GM19372 (cell line): Measurements from ENCODE around the gene TMEM175.

Experiments
- ATAC-seq: cut with Tn5 transposase; IDR thresholded peaks from one replicate; pipeline ENCODE4 v1.9.1; 2021; ENCODE audit warnings: mild to moderate bottlenecking, low read depth, moderate library complexity; ENCODE audit not compliant: unreplicated experiment

Gene TMEM175

DNA sequence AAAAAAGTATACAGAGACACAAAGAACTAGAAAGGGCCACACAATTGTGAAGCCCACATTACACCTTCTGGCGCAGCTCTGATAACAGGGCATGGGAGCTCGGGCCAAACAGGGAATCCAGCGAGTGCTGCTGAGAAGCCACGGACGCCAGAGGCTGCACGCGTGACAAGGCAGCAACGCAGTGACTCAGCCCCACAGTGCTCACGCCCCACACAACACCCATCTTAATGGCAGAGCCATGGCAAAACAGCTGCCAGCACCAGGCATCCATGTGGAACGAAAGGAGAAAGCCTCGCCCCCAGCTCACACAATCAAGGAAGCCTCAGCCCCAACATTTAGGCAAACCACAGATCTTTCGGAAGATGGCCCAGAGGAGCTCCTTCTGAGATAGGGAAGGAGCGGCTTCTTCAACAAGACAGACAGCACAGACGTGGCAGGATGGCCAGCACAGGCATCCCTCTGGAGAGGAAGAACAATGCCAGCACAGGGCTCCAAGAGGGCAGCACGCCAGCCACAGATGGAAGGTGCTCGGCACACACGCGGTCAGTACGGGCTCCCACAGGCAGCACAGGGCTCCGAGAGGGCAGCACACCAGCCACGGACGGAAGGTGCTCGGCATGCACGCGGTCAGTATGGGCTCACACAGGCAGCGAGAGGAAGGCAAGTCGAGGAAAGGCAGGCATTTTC, 33.2 kb upstream of the TMEM175 start:
- no peak for ATAC-seq

GRCh38 chr4:899556-899906, 32.7 kb upstream of the TMEM175 start:
- no peak for ATAC-seq

DNA sequence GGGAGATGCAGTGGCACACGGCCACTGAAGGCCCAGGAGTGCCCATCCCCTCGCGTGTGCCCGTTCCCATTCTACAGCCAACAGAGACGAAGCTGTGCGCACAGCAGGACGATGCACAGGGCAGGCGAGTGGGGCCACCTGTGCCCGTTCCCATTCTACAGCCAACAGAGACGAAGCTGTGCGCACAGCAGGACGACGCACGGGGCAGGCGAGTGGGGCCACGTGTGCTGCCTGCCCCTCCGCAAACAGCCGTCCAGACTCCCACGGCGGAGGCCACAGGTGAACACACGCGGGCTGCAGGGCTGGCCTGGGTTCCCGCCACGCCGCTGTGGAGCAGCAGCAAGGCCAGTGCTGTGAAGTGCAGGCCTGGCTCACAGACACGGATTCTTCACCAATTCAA, 32.2 kb upstream of the TMEM175 start:
- no peak for ATAC-seq

DNA sequence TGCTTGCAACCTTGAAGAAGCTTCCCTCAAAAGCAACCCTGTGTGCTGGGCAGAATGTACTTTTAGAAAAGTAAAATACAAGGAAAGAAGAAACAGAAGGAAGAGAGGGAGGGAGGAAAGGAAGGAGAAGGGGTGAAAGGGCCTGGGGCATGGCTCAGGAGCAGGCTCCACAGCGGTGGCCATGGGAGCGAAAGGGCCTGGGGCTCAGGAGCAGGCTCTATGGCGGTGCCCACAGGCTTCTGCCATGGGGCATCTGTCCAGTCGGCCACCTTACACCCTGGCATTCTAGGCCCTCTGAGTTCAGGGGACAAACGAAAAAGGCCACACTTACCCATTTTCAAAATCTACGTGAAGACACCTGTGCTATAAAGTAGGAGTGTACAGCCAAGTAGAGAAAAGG, 31.5 kb upstream of the TMEM175 start:
- ATAC-seq: no peak

DNA sequence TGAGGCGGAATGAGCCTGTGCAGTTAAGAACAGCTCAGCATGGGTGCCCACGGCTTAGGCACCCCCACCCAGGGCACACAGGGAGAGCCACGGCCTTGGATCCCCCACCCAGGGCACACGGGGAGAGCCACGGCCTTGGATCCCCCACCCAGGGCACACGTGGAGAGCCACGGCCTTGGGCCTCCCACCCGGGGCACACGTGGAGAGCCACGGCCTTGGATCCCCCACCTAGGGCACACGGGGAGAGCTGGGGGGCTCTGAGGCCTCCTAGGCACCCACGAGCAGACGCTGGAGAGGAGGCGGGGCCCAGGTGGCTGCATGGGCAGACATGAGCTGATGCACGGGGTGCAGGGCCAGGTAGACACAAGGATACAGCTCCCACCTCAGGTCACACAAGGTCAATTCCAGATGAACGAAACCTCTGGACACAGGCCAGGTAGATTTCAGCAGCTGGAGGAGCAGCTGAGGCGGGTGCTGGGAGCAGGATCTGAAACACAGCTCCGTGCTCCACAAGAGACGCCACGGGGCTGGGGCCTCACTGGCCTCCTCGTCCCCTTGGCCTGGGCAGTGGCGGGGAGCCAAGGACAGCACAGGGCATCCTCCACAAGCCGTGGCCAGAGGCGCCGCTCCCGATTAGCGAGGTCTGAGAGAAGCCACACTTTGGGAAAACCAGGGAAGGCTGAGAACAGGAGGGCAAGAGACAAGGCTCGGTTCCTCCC, 30.9 kb upstream of the TMEM175 start:
- no peak for ATAC-seq

- no peak for ATAC-seq
Observed at GRCh38 chr4:903066-904046, 28.9 kb upstream of the TMEM175 start.

GRCh38 chr4:905485-906338, 26.5 kb upstream of the TMEM175 start:
- no peak for ATAC-seq

- no peak for ATAC-seq
Observed at GRCh38 chr4:906339-907102, 25.7 kb upstream of the TMEM175 start.

- ATAC-seq: no peak
Observed at GRCh38 chr4:907103-907400, 25.2 kb upstream of the TMEM175 start.

GRCh38 chr4:907691-908425, 24.4 kb upstream of the TMEM175 start:
- ATAC-seq: no peak

DNA sequence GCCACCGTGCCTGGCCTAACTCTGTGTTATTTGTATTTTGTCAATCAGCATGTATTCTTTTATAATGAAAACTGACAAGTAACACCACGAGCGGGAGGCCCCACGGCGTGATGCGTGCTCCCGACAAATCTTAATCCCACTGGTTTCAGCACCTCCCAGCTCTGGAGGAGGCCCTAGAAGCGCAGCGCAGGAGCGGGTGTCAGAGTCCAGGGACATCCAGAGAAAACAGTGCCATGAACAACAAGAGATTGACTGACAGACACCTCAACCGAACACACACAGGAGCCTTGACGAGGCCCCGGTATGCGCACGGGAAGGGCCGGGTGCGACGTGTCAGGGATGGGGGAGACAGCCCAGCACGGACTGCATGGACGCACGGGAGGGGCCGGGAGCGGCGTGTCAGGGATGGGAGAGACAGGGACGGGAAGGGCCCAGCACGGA, 23.1 kb upstream of the TMEM175 start:
- ATAC-seq: no peak

DNA sequence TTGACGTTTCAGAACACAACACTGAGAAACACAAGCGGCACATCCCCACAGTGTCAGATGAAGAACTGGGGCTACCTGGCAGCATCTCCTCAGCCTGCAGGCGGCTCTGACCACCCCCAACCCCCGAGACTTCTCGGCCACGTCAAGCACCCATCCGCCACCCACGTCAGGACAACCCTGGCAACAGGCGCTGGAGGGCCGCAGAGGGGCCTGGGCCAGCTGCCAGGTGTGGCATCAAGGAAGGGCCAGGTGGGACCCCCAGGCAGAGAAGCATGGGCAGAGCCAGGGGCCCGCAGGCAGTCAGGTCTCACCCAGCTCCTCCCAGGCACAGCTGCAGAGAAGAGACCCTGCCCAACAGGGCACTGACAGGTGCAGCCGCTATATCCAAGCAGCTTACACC, 22.4 kb upstream of the TMEM175 start:
- no peak for ATAC-seq

DNA sequence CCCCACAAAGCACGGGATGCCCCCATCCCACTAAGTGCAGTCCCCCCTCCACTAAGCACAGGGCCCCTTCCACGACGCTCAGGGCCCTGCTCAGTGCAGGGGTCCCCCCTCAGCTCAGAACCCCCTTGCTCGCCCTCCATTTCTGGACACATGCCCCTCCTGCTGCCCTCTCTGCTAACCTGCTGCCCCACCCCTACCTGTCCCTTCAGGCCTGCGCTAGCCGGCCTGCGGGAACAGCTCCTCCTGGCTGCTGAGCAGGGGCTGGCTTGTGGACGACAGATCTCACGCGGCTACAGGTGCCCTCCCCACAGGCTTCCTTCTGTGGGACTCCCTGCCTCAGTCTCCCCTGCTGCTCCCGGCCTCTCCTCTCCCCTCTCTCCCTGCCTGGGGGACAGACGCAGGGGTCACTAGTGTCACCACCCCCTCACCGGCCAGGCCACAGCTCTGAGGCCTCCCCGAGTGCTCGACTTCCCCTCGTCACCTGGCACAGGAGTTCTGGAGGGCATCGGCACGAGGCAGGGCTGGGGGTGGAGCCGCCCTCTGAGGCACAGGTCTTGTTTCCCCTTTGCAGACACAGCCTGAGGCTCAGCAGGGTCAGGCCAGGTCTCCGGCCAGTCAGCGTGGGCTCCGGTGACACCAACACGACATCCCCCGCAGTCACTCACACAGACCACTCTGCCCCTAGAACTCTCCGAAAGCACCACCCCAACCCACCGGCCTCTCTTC, 21.7 kb upstream of the TMEM175 start:
- ATAC-seq: no peak

GRCh38 chr4:911221-911751, 21.0 kb upstream of the TMEM175 start:
- no peak for ATAC-seq

DNA sequence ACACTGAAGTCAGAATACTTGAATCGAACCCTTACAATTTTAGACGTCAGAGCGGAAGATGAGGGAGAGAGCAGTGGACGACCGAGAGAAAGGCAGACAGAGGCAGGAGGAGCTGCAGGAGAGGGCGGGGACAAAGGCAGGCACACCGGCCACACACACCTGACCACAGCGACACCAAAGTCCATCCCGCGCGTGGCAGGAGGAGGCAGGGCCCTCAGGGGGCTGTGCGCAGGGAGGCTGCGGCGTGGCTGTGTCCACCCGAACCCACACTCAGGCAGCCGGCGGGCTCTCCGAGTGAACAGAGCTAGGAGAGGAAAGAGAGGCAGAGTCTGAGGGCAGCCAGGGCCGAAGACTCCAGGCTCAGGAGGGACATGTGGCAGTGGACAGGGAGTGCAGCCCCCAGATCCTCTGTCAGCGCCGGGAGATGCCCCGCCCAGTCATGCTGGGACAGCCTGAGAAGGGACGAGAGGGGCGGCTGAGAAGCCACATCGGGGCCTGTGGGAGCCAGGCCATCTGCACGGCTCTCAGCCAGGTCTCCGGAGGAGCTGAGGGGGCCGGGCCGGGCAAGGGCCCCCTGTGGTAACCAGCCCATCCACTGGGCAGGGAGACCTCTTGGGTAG, 20.3 kb upstream of the TMEM175 start:
- no peak for ATAC-seq

DNA sequence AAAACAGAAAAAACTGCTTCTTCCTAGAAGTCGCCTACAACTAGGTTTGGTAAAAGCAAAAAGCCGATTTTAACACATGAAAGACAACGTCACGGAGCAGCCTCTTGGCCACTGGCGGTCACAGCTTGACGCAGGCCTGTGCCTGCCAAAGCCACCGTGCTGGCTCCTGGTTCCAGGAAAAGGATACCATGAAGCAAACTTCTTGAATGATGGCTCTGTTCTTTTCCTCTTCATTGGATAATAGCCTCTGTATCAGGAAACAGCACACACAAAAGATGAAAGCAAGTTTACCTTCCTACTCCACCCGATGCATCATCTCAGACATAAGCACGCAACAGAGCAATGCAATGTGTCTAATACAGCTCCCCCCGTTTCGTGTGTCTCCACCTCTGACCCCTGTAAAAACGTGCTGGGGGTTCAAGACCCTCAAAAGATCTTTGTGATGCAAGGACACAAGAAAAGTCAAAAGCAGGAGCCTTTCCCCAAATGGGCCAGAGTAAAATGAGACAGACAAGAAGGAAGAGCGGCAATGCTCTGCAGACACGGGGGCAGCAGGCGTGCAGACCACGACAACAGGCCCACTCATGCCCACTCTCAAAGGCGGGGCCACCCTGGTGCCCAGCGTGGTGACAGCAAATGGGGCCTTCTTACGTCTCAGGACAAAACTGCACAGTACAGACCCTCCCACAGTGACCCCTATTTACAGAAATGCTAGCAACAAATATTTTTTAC, 19.5 kb upstream of the TMEM175 start:
- ATAC-seq: no peak

GRCh38 chr4:913280-913618, 19.0 kb upstream of the TMEM175 start:
- ATAC-seq: no peak
